IPS-15b (cell line): Measurements from ENCODE around the gene ZIC5.
A peak's percentile ranks its signal among the peaks of the same experiment; 100 is the strongest.
"Not testable (repeated sequence)": the region's sequence is repeated elsewhere in the genome, so short reads cannot be mapped to it uniquely, and the experiment has no call there.

Experiments used
- H3K27me3 ChIP-seq: one replicate; pipeline ENCODE4 v1.6.1; 2013; ENCODE audit warnings: low read length; ENCODE audit not compliant: control insufficient read depth, insufficient read depth
- H3K36me3 ChIP-seq: one replicate; pipeline ENCODE4 v1.6.1; 2013; ENCODE audit warnings: low read length; ENCODE audit not compliant: control insufficient read depth, insufficient read depth
- H3K4me1 ChIP-seq: one replicate; pipeline ENCODE4 v1.6.1; 2013; ENCODE audit warnings: mild to moderate bottlenecking, low read length; ENCODE audit not compliant: control insufficient read depth, insufficient read depth
- H3K4me3 ChIP-seq: one replicate; pipeline ENCODE4 v1.5.1; 2013; ENCODE audit warnings: low read depth, low read length
- H3K9ac ChIP-seq: one replicate; pipeline ENCODE4 v1.6.1; 2013; ENCODE audit warnings: low read depth, mild to moderate bottlenecking, low read length
- H3K9me3 ChIP-seq: one replicate; pipeline ENCODE4 v1.6.1; 2013; ENCODE audit warnings: mild to moderate bottlenecking, low read length; ENCODE audit not compliant: control insufficient read depth, insufficient read depth

Gene ZIC5

GRCh38 chr13:99961636-99962035, 9.9 kb downstream of the ZIC5 start:
- no peaks in the 10 kb centered on the region for H3K9me3 ChIP-seq

GRCh38 chr13:99960663-99961311, 10.8 kb downstream of the ZIC5 start:
- Histone ChIP-seq H3K9me3 (no peaks in the 10 kb centered on the region), H3K27me3 (peaks cover 84% of the 10 kb centered on the region), H3K9ac (no peak overlapping the region), H3K4me3 (peak overlapping the region; percentile 35), H3K36me3 (peaks cover 6% of the 10 kb centered on the region), H3K4me1 (peaks cover 25% of the 10 kb centered on the region)

More at GRCh38 chr13:99961636-99962035, 9.9 kb downstream of the ZIC5 start:
- H3K36me3 ChIP-seq = peaks cover 6% of the 10 kb centered on the region
- H3K27me3 ChIP-seq = peaks cover 84% of the 10 kb centered on the region
- H3K9ac ChIP-seq = no peak overlapping the region
- H3K4me3 ChIP-seq = no peak overlapping the region
- H3K4me1 ChIP-seq = peaks cover 26% of the 10 kb centered on the region

- Histone ChIP-seq H3K4me3 (peak overlapping the region; percentile 74), H3K4me1 (peaks cover 26% of the 10 kb centered on the region), H3K36me3 (no peaks in the 10 kb centered on the region), H3K27me3 (peaks cover 90% of the 10 kb centered on the region), H3K9ac (no peak overlapping the region), H3K9me3 (no peaks in the 10 kb centered on the region)
These were observed 11.9 kb downstream of the ZIC5 start for GRCh38 chr13:99959540-99960230.

GRCh38 chr13:99959127-99959539, 12.4 kb downstream of the ZIC5 start:
- no peaks in the 10 kb centered on the region for H3K9me3 ChIP-seq
- H3K27me3 ChIP-seq = peaks cover 93% of the 10 kb centered on the region
- peak overlapping the region; percentile 74 for H3K4me3 ChIP-seq
- no peaks in the 10 kb centered on the region for H3K36me3 ChIP-seq
- H3K4me1 ChIP-seq = peaks cover 26% of the 10 kb centered on the region
- no peak overlapping the region for H3K9ac ChIP-seq

GRCh38 chr13:99958406-99959126, 13.0 kb downstream of the ZIC5 start:
- no peaks in the 10 kb centered on the region for H3K36me3 ChIP-seq
- no peaks in the 10 kb centered on the region for H3K9me3 ChIP-seq
- H3K9ac ChIP-seq = no peak overlapping the region
- H3K27me3 ChIP-seq = peaks cover 93% of the 10 kb centered on the region
- peak overlapping the region; percentile 74 for H3K4me3 ChIP-seq
- H3K4me1 ChIP-seq = peaks cover 22% of the 10 kb centered on the region

- no peaks in the 10 kb centered on the region for H3K9me3 ChIP-seq
- H3K4me3 ChIP-seq = peak overlapping the region; percentile 74
- peaks cover 22% of the 10 kb centered on the region for H3K4me1 ChIP-seq
- H3K36me3 ChIP-seq = no peaks in the 10 kb centered on the region
- no peak overlapping the region for H3K9ac ChIP-seq
- H3K27me3 ChIP-seq = peaks cover 87% of the 10 kb centered on the region
These were observed 14.9 kb downstream of the ZIC5 start for GRCh38 chr13:99956473-99957349.

- no peaks in the 10 kb centered on the region for H3K36me3 ChIP-seq
- H3K4me1 ChIP-seq = peaks cover 18% of the 10 kb centered on the region
- H3K9ac ChIP-seq = no peak overlapping the region
- H3K4me3 ChIP-seq = peak overlapping the region; percentile 74
- H3K9me3 ChIP-seq = no peaks in the 10 kb centered on the region
- peaks cover 79% of the 10 kb centered on the region for H3K27me3 ChIP-seq
These were observed 15.7 kb downstream of the ZIC5 start for GRCh38 chr13:99955747-99956472.

- H3K4me3 ChIP-seq = peak overlapping the region; percentile 74
These were observed 16.3 kb downstream of the ZIC5 start for GRCh38 chr13:99955107-99955746.

GRCh38 chr13:99953138-99953755, 18.3 kb downstream of the ZIC5 start:
- Histone ChIP-seq H3K4me3 (no peak overlapping the region), H3K4me1 (peaks cover 18% of the 10 kb centered on the region), H3K9me3 (no peaks in the 10 kb centered on the region), H3K36me3 (no peaks in the 10 kb centered on the region), H3K9ac (no peak overlapping the region), H3K27me3 (peaks cover 58% of the 10 kb centered on the region)

More at GRCh38 chr13:99955107-99955746, 16.3 kb downstream of the ZIC5 start:
- no peaks in the 10 kb centered on the region for H3K9me3 ChIP-seq
- H3K36me3 ChIP-seq = no peaks in the 10 kb centered on the region
- H3K27me3 ChIP-seq = peaks cover 76% of the 10 kb centered on the region
- no peak overlapping the region for H3K9ac ChIP-seq
- peaks cover 15% of the 10 kb centered on the region for H3K4me1 ChIP-seq

- not testable (repeated sequence) for H3K36me3 ChIP-seq, H3K9me3 ChIP-seq, H3K4me3 ChIP-seq, H3K9ac ChIP-seq
- H3K4me1 ChIP-seq = peaks cover 14% of the 10 kb centered on the region
- peaks cover 47% of the 10 kb centered on the region for H3K27me3 ChIP-seq
These were observed 19.9 kb downstream of the ZIC5 start for GRCh38 chr13:99951666-99952065.
